ENCODE measurements around the gene GALNT4.

Gene GALNT4

GRCh38 chr12:89528434-89528833, 3.8 kb upstream of the GALNT4 start:
- DNase-seq, result no peak

DNA sequence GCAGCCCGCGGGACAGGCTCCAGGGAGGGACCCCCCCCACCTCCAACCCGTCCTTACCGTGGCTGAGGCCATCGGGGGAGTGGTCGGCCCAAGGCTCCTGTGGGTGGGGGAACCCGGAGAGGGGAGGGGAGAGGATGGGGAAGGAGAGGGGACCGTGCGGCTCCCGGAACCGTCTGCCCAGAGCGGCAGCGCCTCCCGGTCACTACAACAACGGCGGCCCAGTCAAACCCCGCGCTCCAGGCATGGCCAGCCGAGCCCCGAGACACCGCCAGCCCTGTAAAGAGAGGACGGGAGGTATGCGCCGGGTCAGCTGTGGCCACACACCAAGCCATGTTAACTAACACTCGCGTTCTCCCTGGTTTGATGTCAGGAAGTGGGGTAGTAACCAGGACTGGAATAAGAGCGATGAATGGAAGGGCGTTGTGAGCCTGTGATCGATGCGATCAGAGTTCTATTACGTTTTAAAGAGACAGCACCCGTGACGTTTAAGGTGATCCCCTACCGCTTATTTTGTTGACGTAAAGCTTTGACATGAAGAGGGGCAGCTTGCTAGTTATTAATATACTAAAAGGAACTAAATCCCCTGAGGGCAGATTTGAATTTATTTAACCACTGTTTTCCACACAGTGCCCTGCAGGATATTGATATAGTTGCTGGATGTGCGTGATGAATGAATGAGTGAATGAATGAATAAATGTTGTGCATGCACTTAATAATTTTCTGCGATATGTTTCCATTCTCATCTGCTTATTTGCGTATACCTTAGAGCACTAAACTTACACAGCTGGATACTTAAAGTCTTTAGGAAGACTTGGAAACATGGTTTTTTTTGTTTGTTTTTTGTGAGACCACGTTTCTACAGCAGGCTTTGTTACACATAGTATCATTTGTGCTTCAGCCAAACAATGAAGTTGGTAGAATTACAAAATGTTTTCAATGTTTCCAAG, 1.5 kb upstream of the GALNT4 start, which contains the start of gene POC1B:
Gene POC1B, minus strand, starts transcription at position 224 of the 947 bp plus-strand sequence. Its CDS starts 152 bp downstream, at position 72.
- DNase-seq, result peak; percentile 82

- DNase-seq, result peak; percentile 58
Observed at GRCh38 chr12:89525305-89525823, 768 bp upstream of the GALNT4 start.

GRCh38 chr12:89523843-89524540, 604 bp downstream of the GALNT4 start:
- no peak for DNase-seq

GRCh38 chr12:89523393-89523792, 1.2 kb downstream of the GALNT4 start:
- no peak for DNase-seq

DNA sequence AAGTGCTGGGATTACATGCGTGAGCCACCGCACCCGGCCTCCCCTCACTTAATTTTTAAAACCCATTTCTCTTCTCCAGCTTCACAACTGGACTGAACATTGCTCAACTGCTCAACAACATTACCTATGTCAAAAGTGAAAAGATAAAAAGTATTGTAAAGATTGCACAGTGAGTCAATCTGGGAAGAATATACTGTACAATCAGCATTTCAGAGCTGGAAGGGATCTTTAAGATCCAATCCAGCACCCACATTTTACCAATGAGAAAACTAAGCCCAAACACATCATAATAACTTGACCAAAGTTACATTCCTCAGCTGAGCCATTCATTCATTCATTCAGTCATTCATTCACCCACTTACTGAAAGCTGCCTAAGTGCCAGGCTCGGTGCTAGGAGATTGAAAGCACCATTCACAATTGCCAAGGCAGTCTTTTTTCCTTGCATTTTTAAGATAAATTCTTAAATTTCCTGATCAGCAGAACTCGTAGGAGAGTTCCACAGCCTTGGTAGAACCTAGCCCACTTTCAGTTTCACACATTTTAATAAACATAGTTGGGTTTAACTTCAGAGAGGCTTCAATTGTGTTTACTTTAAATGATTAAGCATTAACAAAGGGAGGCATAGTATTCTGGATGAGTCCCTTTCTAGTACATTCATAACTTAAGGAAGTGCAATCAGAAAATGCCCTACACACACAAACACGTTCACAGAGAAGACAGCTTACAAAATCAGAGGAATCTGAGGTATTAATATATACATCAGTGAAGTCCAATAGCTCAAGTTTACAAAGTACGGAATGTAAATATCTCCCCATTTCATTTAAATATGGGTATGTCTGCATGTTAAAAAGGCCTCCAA, 3.0 kb downstream of the GALNT4 start:
- no peak for DNase-seq

DNA sequence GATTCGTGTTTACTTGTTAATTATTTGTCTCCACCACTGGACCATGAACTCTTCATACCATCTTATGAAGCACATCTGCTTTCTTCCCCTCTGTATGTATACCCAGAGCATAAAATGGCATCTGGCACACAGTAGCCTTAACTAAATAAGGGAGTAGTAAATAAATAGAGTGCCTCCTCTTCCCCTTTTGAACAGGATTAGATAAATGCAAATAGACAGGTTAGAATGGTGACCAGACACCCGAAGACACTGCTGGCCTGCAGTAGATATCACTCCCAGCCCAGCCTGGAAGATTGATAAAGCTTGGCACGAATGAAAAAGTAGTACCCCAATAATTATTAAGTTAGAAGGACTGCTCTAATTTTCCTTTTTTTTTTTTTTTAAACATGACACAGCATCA, 6.9 kb downstream of the GALNT4 start:
- DNase-seq, result no peak

DNA sequence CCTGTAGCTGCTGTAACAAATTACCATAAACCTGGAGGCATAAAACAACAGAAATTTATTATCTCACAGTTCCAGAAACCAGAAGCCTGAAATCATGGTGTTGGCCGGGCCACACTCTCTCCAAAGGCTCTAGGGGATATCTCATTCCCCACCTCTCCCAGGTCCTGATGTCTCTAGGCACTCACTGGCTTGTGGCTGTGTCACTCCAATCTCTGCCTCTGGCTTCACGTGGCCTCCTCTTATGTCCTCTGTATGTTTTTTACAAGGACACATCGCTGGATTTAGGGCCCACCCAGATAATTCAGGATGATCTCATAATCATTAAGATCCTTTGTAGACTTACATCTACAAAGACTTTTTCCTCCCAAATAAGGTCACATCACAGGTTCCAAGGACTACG, 8.0 kb downstream of the GALNT4 start:
- DNase-seq, result no peak

DNA sequence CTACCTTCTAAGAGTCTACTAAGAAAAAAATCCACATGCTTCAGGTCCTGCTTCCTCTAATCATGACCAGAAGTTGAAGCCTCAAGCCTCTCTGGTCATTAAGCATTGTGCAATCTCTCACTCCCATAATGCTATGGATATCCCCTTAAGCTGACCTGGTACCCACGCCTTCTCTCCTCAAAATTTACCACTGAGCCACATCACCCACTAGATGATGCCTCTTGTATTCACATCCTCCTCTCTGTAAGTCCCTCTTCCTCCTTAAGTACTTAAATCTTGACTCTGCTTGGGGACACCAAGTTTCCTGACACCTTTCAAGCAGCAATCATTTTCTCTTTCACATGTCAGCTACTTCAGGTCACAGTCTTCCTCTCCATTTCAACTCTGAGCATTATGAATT, 9.8 kb downstream of the GALNT4 start:
- DNase-seq, result no peak

DNA sequence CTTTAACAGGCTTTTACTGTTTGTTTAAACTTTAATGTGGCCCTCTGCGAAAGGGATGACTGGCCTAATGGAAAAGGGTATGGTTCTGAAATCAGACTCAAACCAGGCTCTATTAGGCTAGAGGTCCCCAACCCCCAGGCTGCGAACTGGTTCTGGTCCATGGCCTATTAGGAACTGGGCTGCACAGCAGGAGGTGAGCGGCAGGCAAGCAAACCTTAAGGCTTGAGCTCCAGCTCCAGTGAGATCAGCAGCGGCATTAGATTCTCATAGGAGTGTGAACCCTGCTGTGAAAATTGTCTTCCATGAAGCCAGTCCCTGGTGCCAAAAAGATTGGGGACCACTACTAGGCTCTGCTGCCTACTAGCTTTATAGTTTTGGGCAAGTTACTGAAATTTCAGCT, 11.1 kb downstream of the GALNT4 start:
- no peak for DNase-seq

- no peak for DNase-seq
Observed at GRCh38 chr12:89507015-89507824, 17.4 kb downstream of the GALNT4 start.

- no peak for DNase-seq
Observed at GRCh38 chr12:89506050-89506449, 18.5 kb downstream of the GALNT4 start.

DNA sequence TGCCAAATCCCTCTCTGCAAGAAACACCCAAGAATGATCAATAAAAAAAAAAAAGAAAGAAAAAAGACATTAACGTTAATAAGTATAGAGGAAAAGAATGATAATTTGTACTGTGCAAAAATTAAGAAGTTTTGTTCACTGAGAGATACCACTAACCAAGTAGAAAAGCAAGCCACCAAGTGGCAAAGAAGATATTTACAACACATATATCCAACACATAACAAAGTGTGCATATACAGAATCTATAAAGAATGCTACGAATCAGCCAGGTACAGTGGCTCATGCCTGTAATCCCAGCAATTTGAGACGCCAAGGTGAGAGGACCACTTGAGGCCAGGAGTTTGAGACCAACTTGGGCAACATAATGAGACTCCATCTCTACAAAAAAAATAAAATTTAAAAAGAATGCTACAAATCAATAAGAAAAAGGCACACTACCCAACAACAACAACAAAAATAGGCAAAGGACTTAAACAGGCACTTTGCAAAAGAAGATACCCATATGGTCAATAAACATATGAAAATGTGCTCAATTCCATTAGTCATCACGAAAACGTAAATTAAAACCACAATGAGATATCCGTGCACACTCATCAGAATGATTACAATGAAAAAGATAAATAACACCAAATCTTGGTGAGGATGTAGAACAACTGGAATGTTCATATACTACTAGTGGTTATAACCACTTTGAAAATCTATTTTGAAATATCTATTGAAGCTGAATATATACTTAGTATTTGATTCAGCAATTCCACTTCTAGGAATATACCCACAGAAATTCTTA, 19.8 kb downstream of the GALNT4 start:
- DNase-seq, result no peak

- DNase-seq, result no peak
Observed at GRCh38 chr12:89501793-89502192, 22.8 kb downstream of the GALNT4 start.

DNA sequence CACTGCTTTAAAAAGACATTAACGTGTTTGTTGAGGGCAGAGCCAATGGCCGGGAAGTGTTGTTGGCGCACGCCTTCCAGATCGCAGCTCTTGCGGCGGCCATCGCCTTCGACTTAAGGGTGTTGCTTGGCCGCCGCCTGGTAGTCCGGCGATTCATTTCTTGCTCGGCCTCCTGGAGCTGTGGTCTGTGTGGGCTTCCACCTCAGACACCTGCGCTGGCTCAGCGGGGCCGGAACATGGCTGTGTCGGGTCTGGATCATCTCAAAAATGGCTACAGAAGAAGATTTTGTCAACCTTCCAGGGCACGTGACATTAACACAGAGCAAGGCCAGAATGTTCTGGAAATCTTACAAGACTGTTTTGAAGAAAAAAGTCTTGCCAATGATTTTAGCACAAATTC, 24.7 kb downstream of the GALNT4 start:
- DNase-seq, result no peak

DNA sequence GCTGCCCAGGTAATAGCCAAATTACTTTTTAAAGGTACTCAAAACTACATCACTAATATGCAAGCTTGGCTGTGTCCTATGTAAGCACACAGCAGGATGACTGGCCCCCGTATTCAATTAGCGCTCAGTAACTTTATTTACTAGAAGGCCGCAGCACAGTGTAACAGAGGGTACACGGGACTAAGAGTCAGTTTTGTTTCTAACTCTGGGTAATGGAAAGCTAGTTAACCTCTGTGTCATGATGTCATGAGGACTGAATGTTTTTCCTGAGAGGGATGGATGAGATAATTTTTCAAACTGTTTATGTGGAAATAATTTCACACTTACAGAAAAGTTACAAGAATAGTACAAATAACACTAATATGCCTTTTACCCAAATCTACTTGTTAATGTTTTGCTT, 27.1 kb downstream of the GALNT4 start:
- DNase-seq, result no peak

GRCh38 chr12:89497005-89497404, 27.6 kb downstream of the GALNT4 start:
- DNase-seq, result no peak

DNA sequence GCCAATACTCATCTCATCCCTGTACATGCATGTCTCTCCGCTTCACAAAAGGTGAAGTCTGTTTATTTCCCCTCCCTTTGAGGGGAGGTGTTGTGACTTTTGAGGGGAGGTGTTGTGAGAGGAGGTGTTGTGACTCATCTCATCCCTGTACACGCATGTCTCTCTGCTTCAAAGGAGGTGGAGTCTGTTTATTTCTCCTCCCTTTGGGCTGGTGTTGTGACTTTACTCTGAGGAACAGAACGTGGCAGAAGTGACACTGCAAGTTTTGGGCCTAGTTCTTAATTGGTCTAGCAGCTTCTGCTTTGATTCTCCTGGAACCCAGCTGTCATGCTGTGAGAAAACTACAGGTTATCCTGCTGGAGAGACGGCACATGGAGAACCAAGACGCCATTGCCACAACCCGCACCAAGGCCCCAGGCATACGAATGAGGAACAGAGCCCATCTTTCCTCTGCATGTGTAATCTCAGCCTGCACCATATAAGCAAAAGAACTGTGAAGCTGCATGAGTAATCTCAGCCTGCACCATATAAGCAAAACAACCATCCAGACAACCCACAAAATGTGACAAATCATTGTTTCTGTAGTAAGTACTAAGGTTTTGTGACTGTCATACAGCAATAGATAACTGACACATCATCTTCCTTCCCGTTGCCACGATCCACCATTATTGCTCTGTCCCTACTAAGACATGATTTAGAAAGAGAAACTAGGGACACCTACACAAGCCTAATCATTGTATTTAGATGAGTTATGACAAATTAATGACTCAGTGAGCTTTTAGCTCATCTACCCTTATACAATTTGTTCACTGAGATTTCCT, 30.0 kb downstream of the GALNT4 start:
- DNase-seq, result no peak

DNA sequence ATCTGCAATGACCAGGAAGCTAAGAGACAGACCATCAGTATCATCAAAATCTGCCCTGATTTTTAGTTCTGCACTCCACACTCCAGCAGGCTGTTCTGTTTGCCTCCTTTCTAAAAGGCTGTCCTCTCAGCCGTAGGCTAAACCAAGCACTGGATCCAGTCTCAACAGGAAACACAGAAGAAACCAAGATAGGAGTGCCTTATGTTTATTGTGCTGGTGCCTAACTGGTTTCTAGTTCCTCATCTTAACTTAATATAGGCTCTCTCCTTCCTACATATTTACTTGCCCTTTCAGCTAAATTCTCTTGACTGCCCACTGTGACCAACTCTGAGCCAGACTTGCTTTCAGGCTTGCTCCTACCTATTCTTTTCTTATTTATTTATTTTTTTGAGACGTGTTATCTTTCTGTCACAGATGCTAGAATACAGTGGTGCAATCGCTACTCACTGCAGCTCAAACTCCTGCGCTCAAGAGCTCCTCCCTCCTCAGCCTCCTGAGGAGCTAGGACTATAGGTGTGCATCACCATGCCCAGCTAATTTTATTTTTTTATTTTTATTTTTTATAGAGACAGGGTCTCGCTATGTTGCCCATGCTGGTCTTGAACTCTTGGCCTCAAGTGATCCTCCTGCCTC, 30.8 kb downstream of the GALNT4 start:
- DNase-seq, result no peak

- DNase-seq, result no peak
Observed at GRCh38 chr12:89492883-89493282, 31.7 kb downstream of the GALNT4 start.

Data from NCI-H774 (cell line).